Lung (tissue), 12 donors: ENCODE data around the gene MYH14. TPM values are rescaled to one million over a fixed set of nuclear protein-coding genes. Genes with fewer than 3 reads are reported as not detected.

Source experiments
- ATAC-seq: fragments of 200-7000 bp; cut with Tn5 transposase; one replicate; pipeline ENCODE4 v1.9.1; 2020; ENCODE audit warnings: moderate number of reproducible peaks; ENCODE audit not compliant: insufficient read depth, low FRiP score
- DNase-seq, 3 donors: peaks; one replicate each; pipeline ENCODE4 v3.0.0-alpha.2; 2013 to 2017
- H3K27ac ChIP-seq, 2 donors: one replicate each; pipeline ENCODE4 v1.5.1; 2013; ENCODE audit warnings: mild to moderate bottlenecking in 2 of 2, moderate library complexity in 2 of 2, control low read depth in 1 of 2, inconsistent platforms in 1 of 2, low read depth in 1 of 2, low read length in 1 of 2
- H3K27me3 ChIP-seq, 3 donors: one replicate each; pipeline ENCODE4 v1.5.1; 2013; ENCODE audit warnings: low read length in 2 of 3; ENCODE audit not compliant: control insufficient read depth in 3 of 3, insufficient read depth in 3 of 3
- H3K36me3 ChIP-seq, 4 donors: one replicate each; pipeline ENCODE4 v1.5.1; 2013; ENCODE audit warnings: low read length in 4 of 4, mild to moderate bottlenecking in 1 of 4, moderate library complexity in 1 of 4; ENCODE audit not compliant: control insufficient read depth in 4 of 4, insufficient read depth in 4 of 4
- H3K4me1 ChIP-seq, 5 donors: one replicate each; pipeline ENCODE4 v1.5.1; 2013; ENCODE audit warnings: low read length in 5 of 5, mild to moderate bottlenecking in 2 of 5, moderate library complexity in 1 of 5; ENCODE audit not compliant: control insufficient read depth in 5 of 5, insufficient read depth in 5 of 5
- H3K4me3 ChIP-seq: one replicate; pipeline ENCODE4 v1.5.1; 2013; ENCODE audit warnings: mild to moderate bottlenecking, control low read depth, moderate library complexity
- H3K9ac ChIP-seq, 2 donors: one replicate each; pipeline ENCODE4 v1.5.1; 2013; ENCODE audit warnings: low read length in 2 of 2, control low read depth in 1 of 2; ENCODE audit not compliant: insufficient read depth in 1 of 2
- H3K9me3 ChIP-seq, 4 donors: one replicate each; pipeline ENCODE4 v1.5.1; 2013; ENCODE audit warnings: low read length in 3 of 4, mild to moderate bottlenecking in 1 of 4, moderate library complexity in 1 of 4; ENCODE audit not compliant: control insufficient read depth in 4 of 4, insufficient read depth in 3 of 4
- CTCF ChIP-seq: IDR thresholded peaks from 2 replicates; pipeline ENCODE4 v1.5.1; 2012; ENCODE audit warnings: mild to moderate bottlenecking; ENCODE audit errors: control extremely low read depth, extremely low read depth
- WGBS, 2 donors: extraction: QIAGEN DNeasy Blood & Tissue Kit; methylation state at CpG; one replicate each; pipeline ENCODE4 v1.1.7; 2013; 5-methylcytosine and 5-hydroxymethylcytosine counted together
- polyA plus RNA-seq, 2 donors: library from polyadenylated mRNA; stranded (reverse); fragments of 200-250 nt; gene quantifications; one replicate each; pipeline ENCODE4 v1.2.1, GENCODE V29; 2013
- total RNA-seq, 2 donors: library from RNA; depleted of rRNA in 1 of 2; stranded (reverse); fragments of >200 nt in 1 of 2; gene quantifications; one replicate each; pipeline ENCODE4 v1.2.1, GENCODE V29; 2014 to 2021
- donor health status: control.
- donor health status: control.
- donor health status: Bipolar disorder and iron deficiency.
- donor health status: healthy.
- donor health status: DM: yes; HTN: yes; CAD: no.

MYH14 gene
- total and polyA plus RNA-seq, 4 donors = 48.3 to 159 (median 98.6) TPM

- peaks cover 7 to 24% (median 16%) of the 10 kb centered on the region in 4 donors for H3K36me3 ChIP-seq
- 90% methylated on average over 13 of the region's 13 CpGs for WGBS, 2 donors
- peaks cover 0 to 5% (median 1%) of the 10 kb centered on the region in 4 donors for H3K9me3 ChIP-seq
- no peak overlapping the region for H3K27ac ChIP-seq
- DNase-seq = no peak
- no peaks in the 10 kb centered on the region for H3K4me1 ChIP-seq
- TF ChIP-seq CTCF = no peak
- no peak overlapping the region for H3K4me3 ChIP-seq
- no peak for ATAC-seq
- no peak overlapping the region for H3K9ac ChIP-seq
- H3K27me3 ChIP-seq = no peaks in the 10 kb centered on the region
Observed at GRCh38 chr19:50268041-50268440, 64.6 kb downstream of the MYH14 start.

GRCh38 chr19:50268501-50268900 is 65.1 kb downstream of the MYH14 start:
- ATAC-seq = no peak

GRCh38 chr19:50269653-50270052 is 66.2 kb downstream of the MYH14 start:
- H3K4me1 ChIP-seq = no peaks in the 10 kb centered on the region
- WGBS, 2 donors = 78 to 91% methylated on average over 2 of the region's 2 CpGs
- H3K27ac ChIP-seq = no peak overlapping the region
- peaks cover 7 to 20% (median 14%) of the 10 kb centered on the region in 4 donors for H3K36me3 ChIP-seq
- H3K9me3 ChIP-seq = peaks cover 0 to 5% (median 1%) of the 10 kb centered on the region in 4 donors
- H3K9ac ChIP-seq = no peak overlapping the region
- no peak for TF ChIP-seq CTCF
- ATAC-seq (no peak), DNase-seq (no peak)
- H3K4me3 ChIP-seq = no peak overlapping the region
- no peaks in the 10 kb centered on the region for H3K27me3 ChIP-seq

More at GRCh38 chr19:50268501-50268900, 65.1 kb downstream of the MYH14 start:
- Histone ChIP-seq H3K36me3 (peaks cover 7 to 24% (median 16%) of the 10 kb centered on the region in 4 donors), H3K27me3 (no peaks in the 10 kb centered on the region), H3K9ac (no peak overlapping the region), H3K4me3 (no peak overlapping the region), H3K9me3 (peaks cover 0 to 5% (median 1%) of the 10 kb centered on the region in 4 donors), H3K4me1 (no peaks in the 10 kb centered on the region), H3K27ac (no peak overlapping the region)
- DNase-seq = no peak
- no peak for TF ChIP-seq CTCF
- WGBS, 2 donors = 96 to 97% methylated on average over 5 of the region's 5 CpGs
